ENCODE data around the gene APOBEC3B. TPM values are rescaled to one million over a fixed set of nuclear protein-coding genes. Genes with fewer than 3 reads are reported as not detected.
"Not testable (repeated sequence)": the region's sequence is repeated elsewhere in the genome, so short reads cannot be mapped to it uniquely, and the experiment has no call there.

The APOBEC3B gene
- total RNA-seq, 2 experiments from 2014 or later, result 32.8 to 82.6 TPM

GRCh38 chr22:39021552-39022250 is 39.6 kb downstream of the APOBEC3B start:
- Mint-ChIP-seq H3K4me1 (peaks cover 62% of the 10 kb centered on the region), H3K36me3 (peaks cover 47% of the 10 kb centered on the region), H3K27me3 (no peaks in the 10 kb centered on the region), H3K4me3 (peak overlapping the region; percentile 98), H3K27ac (peak overlapping the region; percentile 97), H3K9me3 (ENCODE audit: low read depth) (no peaks in the 10 kb centered on the region)
- CTCF ChIA-PET, result interaction anchor here (0.8 to 2.0 kb wide), 4 partner anchors 14 to 152 kb away, joined by 3 to 8 read pairs (median 4); no protein-coding TSS in a partner anchor
- ATAC-seq, result no peak
- no peak for DNase-seq

GRCh38 chr22:39024519-39025308 is 42.6 kb downstream of the APOBEC3B start:
- Mint-ChIP-seq H3K27ac (peak overlapping the region; percentile 69), H3K27me3 (no peaks in the 10 kb centered on the region), H3K36me3 (peaks cover 34% of the 10 kb centered on the region), H3K4me1 (peaks cover 50% of the 10 kb centered on the region), H3K9me3 (ENCODE audit: low read depth) (no peaks in the 10 kb centered on the region), H3K4me3 (peak overlapping the region; percentile 8)
- ATAC-seq (no peak), DNase-seq (no peak)
- CTCF ChIA-PET, result no interaction called here

- ATAC-seq (no peak), DNase-seq (no peak)
- H3K27me3 Mint-ChIP-seq, result no peaks in the 10 kb centered on the region
- H3K36me3 Mint-ChIP-seq, result peaks cover 30% of the 10 kb centered on the region
- CTCF ChIA-PET, result no interaction called here
- H3K4me3 Mint-ChIP-seq, result no peak overlapping the region
- peaks cover 40% of the 10 kb centered on the region for H3K4me1 Mint-ChIP-seq
- H3K9me3 Mint-ChIP-seq (ENCODE audit: low read depth), result no peaks in the 10 kb centered on the region
- H3K27ac Mint-ChIP-seq, result peak overlapping the region; percentile 57
Observed at GRCh38 chr22:39026509-39027150, 44.5 kb downstream of the APOBEC3B start.

GRCh38 chr22:39027717-39028116 is 45.6 kb downstream of the APOBEC3B start:
- Mint-ChIP-seq H3K4me3 (no peak overlapping the region), H3K27me3 (no peaks in the 10 kb centered on the region), H3K4me1 (peaks cover 30% of the 10 kb centered on the region), H3K9me3 (ENCODE audit: low read depth) (no peaks in the 10 kb centered on the region), H3K27ac (no peak overlapping the region), H3K36me3 (peaks cover 28% of the 10 kb centered on the region)
- ATAC-seq (no peak), DNase-seq (no peak)
- CTCF ChIA-PET, result interaction anchor here (0.9 kb wide), 1 partner anchor 158 kb away, joined by 3 read pairs; no protein-coding TSS in a partner anchor

GRCh38 chr22:39028281-39028680 is 46.1 kb downstream of the APOBEC3B start:
- CTCF ChIA-PET, result interaction anchor here (0.9 to 1.2 kb wide), 3 partner anchors 12 to 158 kb away, joined by 3 to 6 read pairs (median 3); no protein-coding TSS in a partner anchor
- Mint-ChIP-seq H3K4me3 (no peak overlapping the region), H3K27ac (no peak overlapping the region), H3K9me3 (ENCODE audit: low read depth) (no peaks in the 10 kb centered on the region), H3K36me3 (peaks cover 32% of the 10 kb centered on the region), H3K27me3 (no peaks in the 10 kb centered on the region), H3K4me1 (peaks cover 28% of the 10 kb centered on the region)
- ATAC-seq (no peak), DNase-seq (no peak)

GRCh38 chr22:39029227-39029626 is 47.1 kb downstream of the APOBEC3B start:
- Mint-ChIP-seq H3K27me3 (no peaks in the 10 kb centered on the region), H3K36me3 (peaks cover 29% of the 10 kb centered on the region), H3K4me1 (peaks cover 18% of the 10 kb centered on the region), H3K9me3 (ENCODE audit: low read depth) (no peaks in the 10 kb centered on the region), H3K27ac (no peak overlapping the region), H3K4me3 (no peak overlapping the region)
- ATAC-seq (no peak), DNase-seq (no peak)
- CTCF ChIA-PET, result interaction anchor here (0.9 to 1.2 kb wide), 2 partner anchors 11 to 70 kb away, joined by 3 to 6 read pairs; no protein-coding TSS in a partner anchor

- Mint-ChIP-seq H3K36me3 (peaks cover 18% of the 10 kb centered on the region), H3K27me3 (no peaks in the 10 kb centered on the region), H3K4me3 (no peak overlapping the region), H3K4me1 (peaks cover 4% of the 10 kb centered on the region), H3K27ac (peak overlapping the region; percentile 47), H3K9me3 (ENCODE audit: low read depth) (no peaks in the 10 kb centered on the region)
- DNase-seq, result no peak
- ATAC-seq, result no peak
- CTCF ChIA-PET, result interaction anchor here (0.5 kb wide), 1 partner anchor 264 kb away, joined by 3 read pairs; no protein-coding TSS in a partner anchor
Observed at GRCh38 chr22:39030705-39031104, 48.6 kb downstream of the APOBEC3B start.

GRCh38 chr22:39031434-39032295 is 49.5 kb downstream of the APOBEC3B start:
- ATAC-seq; H3K4me1 Mint-ChIP-seq; H3K9me3 Mint-ChIP-seq (ENCODE audit: low read depth); H3K27ac Mint-ChIP-seq; DNase-seq; H3K27me3 Mint-ChIP-seq; H3K4me3 Mint-ChIP-seq: not testable (repeated sequence)
- CTCF ChIA-PET, result interaction anchor here (0.5 kb wide), 1 partner anchor 265 kb away, joined by 3 read pairs; no protein-coding TSS in a partner anchor
- H3K36me3 Mint-ChIP-seq, result peaks cover 18% of the 10 kb centered on the region

- H3K27me3 Mint-ChIP-seq; CTCF ChIA-PET; ATAC-seq; DNase-seq; H3K4me3 Mint-ChIP-seq; H3K9me3 Mint-ChIP-seq (ENCODE audit: low read depth): not testable (repeated sequence)
- peak overlapping the region; percentile 60 for H3K27ac Mint-ChIP-seq
- peaks cover 20% of the 10 kb centered on the region for H3K36me3 Mint-ChIP-seq
- peaks cover 15% of the 10 kb centered on the region for H3K4me1 Mint-ChIP-seq
Observed at GRCh38 chr22:39037071-39037470, 54.9 kb downstream of the APOBEC3B start.

- ATAC-seq (no peak), DNase-seq (no peak)
- CTCF ChIA-PET, result interaction anchor here (1.1 to 1.5 kb wide), 3 partner anchors 11 to 36 kb away, joined by 3 to 6 read pairs (median 4); no protein-coding TSS in a partner anchor
- no peaks in the 10 kb centered on the region for H3K27me3 Mint-ChIP-seq
- H3K4me3 Mint-ChIP-seq, result peak overlapping the region; percentile 71
- no peaks in the 10 kb centered on the region for H3K9me3 Mint-ChIP-seq (ENCODE audit: low read depth)
- peaks cover 30% of the 10 kb centered on the region for H3K4me1 Mint-ChIP-seq
- H3K27ac Mint-ChIP-seq, result peak overlapping the region; percentile 78
- H3K36me3 Mint-ChIP-seq, result peaks cover 14% of the 10 kb centered on the region
Observed at GRCh38 chr22:39039306-39040126, 57.4 kb downstream of the APOBEC3B start.

GRCh38 chr22:39040155-39040537 is 58.0 kb downstream of the APOBEC3B start:
- H3K36me3 Mint-ChIP-seq, result peaks cover 18% of the 10 kb centered on the region
- H3K4me3 Mint-ChIP-seq, result peak overlapping the region; percentile 71
- not testable (repeated sequence) for H3K27me3 Mint-ChIP-seq; ATAC-seq; DNase-seq; H3K9me3 Mint-ChIP-seq (ENCODE audit: low read depth)
- CTCF ChIA-PET, result interaction anchor here (1.1 to 1.5 kb wide), 3 partner anchors 11 to 37 kb away, joined by 3 to 6 read pairs (median 4); no protein-coding TSS in a partner anchor
- H3K27ac Mint-ChIP-seq, result peak overlapping the region; percentile 78
- peaks cover 30% of the 10 kb centered on the region for H3K4me1 Mint-ChIP-seq

Data from activated CD8-positive, alpha-beta memory T cell treated with anti-CD3 and anti-CD28 coated beads, Interleukin-2, amount 10 ng/mL, durations not matched to agents 7 days and 5 days (primary cell).